H1 (cell line): ENCODE results near the gene PHYH. TPM values are rescaled to one million over a fixed set of nuclear protein-coding genes. Genes with fewer than 3 reads are reported as not detected.

Experiments used
- CTCF ChIA-PET: fragments of 300-600 bp; sonication (Branson Sonifier 250); formaldehyde crosslinking; loops from one replicate; lab custom pipeline; 2021; ENCODE audit not compliant: partially characterized antibody; lab: Charles Lee
- POLR2A ChIA-PET: fragments of 300-600 bp; sonication (Branson Sonifier 250); formaldehyde crosslinking; loops from one replicate; lab custom pipeline; 2021; ENCODE audit warnings: inconsistent platforms; ENCODE audit not compliant: partially characterized antibody; lab: Charles Lee
- DNase-seq, 2 experiments: peaks; one replicate each; pipeline versions ENCODE4 v3.0.0 to v3.0.0-alpha.2; 2010 to 2022; ENCODE audit warnings: low spot score in 2 of 2, low read depth in 1 of 2, mixed read lengths in 1 of 2
- FAIRE-seq: peaks from 2 replicates; lab custom pipeline; 2011; peaks lifted over from hg19 to GRCh38; lab: Jason Lieb, UNC
- H2AFZ ChIP-seq: 2 replicates; pipeline ENCODE4 v1.8.1; 2012; ENCODE audit warnings: low read length, inconsistent platforms
- H2AK5ac ChIP-seq: 2 replicates; pipeline ENCODE4 v1.6.1; 2013; ENCODE audit warnings: low read depth, low read length
- H2BK120ac ChIP-seq: replicated peaks from 2 replicates; pipeline ENCODE3; 2013; ENCODE audit warnings: low read depth, low read length, inconsistent platforms
- H2BK12ac ChIP-seq: 2 replicates; pipeline ENCODE4 v1.6.1; 2013; ENCODE audit warnings: low read depth, low read length
- H2BK15ac ChIP-seq: 2 replicates; pipeline ENCODE4 v1.6.1; 2013; ENCODE audit warnings: low read length
- H2BK20ac ChIP-seq: 2 replicates; pipeline ENCODE4 v1.6.1; 2013; ENCODE audit warnings: low read length
- H2BK5ac ChIP-seq: 2 replicates; pipeline ENCODE4 v1.6.1; 2013; ENCODE audit warnings: low read depth, low read length
- H3K14ac ChIP-seq: 2 replicates; pipeline ENCODE4 v1.6.1; 2013; ENCODE audit warnings: inconsistent platforms; ENCODE audit not compliant: insufficient read length
- H3K18ac ChIP-seq: 2 replicates; pipeline ENCODE4 v1.6.1; 2013; ENCODE audit warnings: low read length; ENCODE audit errors: extremely low read depth
- H3K23ac ChIP-seq: 2 replicates; pipeline ENCODE4 v1.6.1; 2013; ENCODE audit warnings: inconsistent platforms; ENCODE audit not compliant: insufficient read length
- H3K23me2 ChIP-seq: 2 replicates; pipeline ENCODE4 v1.6.1; 2013; ENCODE audit warnings: low read depth, low read length
- H3K27ac ChIP-seq: 2 replicates; pipeline ENCODE4 v1.6.1; 2011; ENCODE audit warnings: low read depth, low read length, inconsistent platforms
- H3K27me3 ChIP-seq, 4 experiments: replicated peaks in 1 of 4; 1 replicate in 1 of 4; 2 replicates in 3 of 4; pipeline versions ENCODE4 v1.6.1 to v1.8.1; 2011 to 2013; ENCODE audit warnings: low read length in 3 of 4, mild to moderate bottlenecking in 3 of 4, inconsistent platforms in 2 of 4, mixed read lengths in 2 of 4, moderate library complexity in 1 of 4; ENCODE audit not compliant: control insufficient read depth in 3 of 4, insufficient read depth in 3 of 4; ENCODE audit errors: extremely low read depth in 1 of 4
- H3K36me3 ChIP-seq, 4 experiments: 2 replicates each; pipeline versions ENCODE4 v1.6.1 to v1.8.1; 2011 to 2013; ENCODE audit warnings: mild to moderate bottlenecking in 4 of 4, low read length in 3 of 4, moderate library complexity in 2 of 4, control low read depth in 1 of 4, inconsistent platforms in 1 of 4; ENCODE audit not compliant: insufficient read depth in 4 of 4, control insufficient read depth in 2 of 4
- H3K4ac ChIP-seq: replicated peaks from 2 replicates; pipeline ENCODE3; 2013; ENCODE audit warnings: low read length, low read depth, mixed read lengths, inconsistent platforms; ENCODE audit not compliant: insufficient read length
- H3K4me1 ChIP-seq, 4 experiments: replicated peaks in 1 of 4; 1 replicate in 1 of 4; 2 replicates in 3 of 4; pipeline versions ENCODE4 v1.6.1 to v1.8.1; 2011 to 2013; ENCODE audit warnings: low read length in 3 of 4, inconsistent platforms in 2 of 4, mixed read lengths in 1 of 4; ENCODE audit not compliant: insufficient read depth in 4 of 4, control insufficient read depth in 3 of 4
- H3K4me2 ChIP-seq, 2 experiments: 2 replicates each; pipeline versions ENCODE4 v1.6.1 to v1.8.1; 2011 to 2013; ENCODE audit warnings: low read depth in 2 of 2, low read length in 2 of 2, control low read depth in 1 of 2, inconsistent platforms in 1 of 2, mild to moderate bottlenecking in 1 of 2; ENCODE audit not compliant: insufficient read depth in 1 of 2
- H3K4me3 ChIP-seq, 4 experiments: fragments of 200-600, 300-600 bp in 1 of 4; sonication (generic), shearing (Covaris generic), sonication (Bioruptor Twin) in 1 of 4; 2 replicates each; pipeline versions ENCODE4 v1.5.1 to v1.8.1; 2011 to 2016; ENCODE audit warnings: low read length in 4 of 4, low read depth in 3 of 4, control low read depth in 2 of 4, inconsistent platforms in 2 of 4, mild to moderate bottlenecking in 2 of 4, mixed read lengths in 1 of 4, moderate library complexity in 1 of 4; ENCODE audit not compliant: insufficient read depth in 2 of 4; ENCODE audit errors: extremely low read depth in 1 of 4
- H3K56ac ChIP-seq: replicated peaks from 2 replicates; pipeline ENCODE3; 2013; ENCODE audit warnings: low read depth, mild to moderate bottlenecking, mixed read lengths, low read length, inconsistent platforms; ENCODE audit not compliant: insufficient read length
- H3K79me1 ChIP-seq: 2 replicates; pipeline ENCODE4 v1.6.1; 2013; ENCODE audit warnings: low read depth, low read length, control low read depth
- H3K79me2 ChIP-seq, 2 experiments: 2 replicates each; pipeline versions ENCODE4 v1.6.1 to v1.8.1; 2012 to 2013; ENCODE audit warnings: low read length in 2 of 2, mild to moderate bottlenecking in 2 of 2, inconsistent platforms in 1 of 2; ENCODE audit not compliant: insufficient read depth in 2 of 2, control insufficient read depth in 1 of 2
- H3K9ac ChIP-seq, 4 experiments: replicated peaks in 1 of 4; 1 replicate in 1 of 4; 2 replicates in 3 of 4; pipeline versions ENCODE4 v1.6.1 to v1.8.1; 2011 to 2013; ENCODE audit warnings: low read depth in 3 of 4, low read length in 3 of 4, control low read depth in 2 of 4, mild to moderate bottlenecking in 2 of 4, moderate library complexity in 2 of 4, inconsistent platforms in 1 of 4; ENCODE audit errors: extremely low read depth in 1 of 4
- H3K9me3 ChIP-seq, 2 experiments: 2 replicates each; pipeline versions ENCODE4 v1.6.1 to v1.8.1; 2012 to 2013; ENCODE audit warnings: mild to moderate bottlenecking in 2 of 2, moderate library complexity in 2 of 2, control low read depth in 1 of 2, inconsistent platforms in 1 of 2, low read depth in 1 of 2, low read length in 1 of 2, mixed read lengths in 1 of 2; ENCODE audit not compliant: insufficient read depth in 2 of 2
- H4K20me1 ChIP-seq, 2 experiments: replicated peaks in 1 of 2; 2 replicates each; pipeline versions ENCODE3 to v1.8.1; 2011 to 2013; ENCODE audit warnings: inconsistent platforms in 2 of 2, low read length in 2 of 2, mild to moderate bottlenecking in 1 of 2; ENCODE audit not compliant: insufficient read depth in 2 of 2, control insufficient read depth in 1 of 2
- H4K5ac ChIP-seq: 2 replicates; pipeline ENCODE4 v1.6.1; 2013; ENCODE audit warnings: low read length, low read depth, mixed read lengths, inconsistent platforms; ENCODE audit not compliant: insufficient read length
- H4K8ac ChIP-seq: 2 replicates; pipeline ENCODE4 v1.8.0; 2013; ENCODE audit warnings: mild to moderate bottlenecking, moderate library complexity, low read length, inconsistent platforms; ENCODE audit not compliant: insufficient read depth; ENCODE audit errors: extremely low read depth
- H4K91ac ChIP-seq: replicated peaks from 2 replicates; pipeline ENCODE3; 2013; ENCODE audit warnings: low read length, mixed read lengths, inconsistent platforms; ENCODE audit not compliant: insufficient read length
- ASH2L ChIP-seq: fragments of 200-600, 300-600 bp; sonication (generic); IDR thresholded peaks from one replicate; pipeline ENCODE4 v1.7.1; 2017; ENCODE audit warnings: low read length
- BCL11A ChIP-seq, 2 experiments: IDR thresholded peaks; one replicate each; pipeline ENCODE4 v1.6.1; 2011; ENCODE audit warnings: low read depth in 2 of 2, low read length in 2 of 2, mild to moderate bottlenecking in 2 of 2
- CREB1 ChIP-seq: IDR thresholded peaks from 2 replicates; pipeline ENCODE4 v1.6.1; 2012; ENCODE audit warnings: inconsistent platforms
- FOSL1 ChIP-seq: IDR thresholded peaks from 2 replicates; pipeline ENCODE4 v1.6.1; 2011; ENCODE audit warnings: mild to moderate bottlenecking, low read depth, low read length, moderate library complexity; ENCODE audit not compliant: insufficient read depth
- GTF2F1 ChIP-seq: IDR thresholded peaks from 2 replicates; pipeline ENCODE4 v1.6.1; 2012; ENCODE audit warnings: low read depth, low read length, improper control_type of control experiment, borderline replicate concordance
- JUND ChIP-seq: IDR thresholded peaks from 2 replicates; pipeline ENCODE4 v1.6.1; 2011; ENCODE audit warnings: mild to moderate bottlenecking, improper control_type of control experiment, low read length
- MAFK ChIP-seq: IDR thresholded peaks from 2 replicates; pipeline ENCODE4 v1.6.1; 2012; ENCODE audit warnings: low read depth, mild to moderate bottlenecking, improper control_type of control experiment, low read length
- RFX5 ChIP-seq: IDR thresholded peaks from 2 replicates; pipeline ENCODE4 v1.6.1; 2011; ENCODE audit warnings: low read depth, low read length, improper control_type of control experiment, borderline replicate concordance
- SIRT6 ChIP-seq: IDR thresholded peaks from one replicate; pipeline ENCODE4 v1.7.1; 2012; ENCODE audit warnings: low read length, inconsistent platforms
- SRF ChIP-seq: IDR thresholded peaks from 2 replicates; pipeline ENCODE4 v1.6.1; 2011; ENCODE audit warnings: mild to moderate bottlenecking, low read depth, low read length, moderate library complexity
- TBP ChIP-seq: IDR thresholded peaks from 2 replicates; pipeline ENCODE4 v1.6.1; 2011; ENCODE audit warnings: low read depth, low read length, improper control_type of control experiment
- TCF12 ChIP-seq: IDR thresholded peaks from 2 replicates; pipeline ENCODE4 v1.6.1; 2011; ENCODE audit warnings: low read depth, mild to moderate bottlenecking, low read length
- WGBS, 2 experiments: shearing (Covaris generic) in 1 of 2; methylation state at CpG; one replicate each; pipeline versions ENCODE4 v1.1.6 to v1.1.7; 2013 to 2015; ENCODE audit warnings: low lambda C conversion rate in 2 of 2, mixed read lengths in 2 of 2, inconsistent platforms in 1 of 2, low coverage in 1 of 2, missing lambda C conversion rate in 1 of 2; ENCODE audit not compliant: insufficient replicate concordance in 2 of 2, insufficient coverage in 1 of 2, insufficient read length in 1 of 2; ENCODE audit errors: extremely low coverage in 1 of 2, missing lambda C conversion rate in 1 of 2; 5-methylcytosine and 5-hydroxymethylcytosine counted together
- polyA plus RNA-seq, 7 experiments: library from polyadenylated mRNA; depleted of rRNA in 3 of 7; stranded (reverse) in 5 of 7; unstranded in 2 of 7; fragments of >200 nt in 5 of 7; fragments of 200-250 nt in 2 of 7; gene quantifications; 1 replicate in 5 of 7; 2 replicates in 1 of 7; 4 replicates in 1 of 7; pipeline versions ENCODE4 v1.2.1 to v1.2.3, GENCODE V29; 2011 to 2013; ENCODE audit warnings: missing spikeins in 2 of 7, mixed read lengths in 2 of 7
- total RNA-seq: library from RNA; stranded (reverse); fragmentation: NEBNext Ultra II Directional; extraction: Animal tissue kit (Norgen Biotek cat#: 25700); gene quantifications from 2 replicates; pipeline ENCODE4 v1.2.1, GENCODE V29; 2021

PHYH gene
- total and polyA plus RNA-seq, 2 of the 8 experiments (the other 6 are each of a cell fraction or from before 2014, with no cell fraction given) = 22.0 to 22.7 TPM

GRCh38 chr10:13310518-13311176 is 10.8 kb upstream of the PHYH start:
- H3K23me2 ChIP-seq = no peaks in the 10 kb centered on the region
- ChIA-PET CTCF (interaction anchor here (1.3 to 1.5 kb wide), 3 partner anchors 8 to 104 kb away, joined by 3 to 9 read pairs (median 4); no protein-coding TSS in a partner anchor), POLR2A (interaction anchor here (1.1 to 1.4 kb wide), 2 partner anchors 8 to 10 kb away, joined by 5 to 6 read pairs; partner anchors contain the start of gene PHYH)
- no peaks in the 10 kb centered on the region for H4K20me1 ChIP-seq
- H3K4me3 ChIP-seq = no peak overlapping the region
- no peak overlapping the region for H2AK5ac ChIP-seq
- no peak overlapping the region for H2BK120ac ChIP-seq
- H3K23ac ChIP-seq = no peak overlapping the region
- no peak overlapping the region for H2BK5ac ChIP-seq
- no peaks in the 10 kb centered on the region for H3K9me3 ChIP-seq
- no peak for DNase-seq
- H3K56ac ChIP-seq = no peak overlapping the region
- H3K27me3 ChIP-seq = no peaks in the 10 kb centered on the region; a peak in 1 of 7 replicates
- no peak overlapping the region for H2BK20ac ChIP-seq
- no peaks in the 10 kb centered on the region for H3K36me3 ChIP-seq
- no peaks in the 10 kb centered on the region for H3K79me1 ChIP-seq
- H4K8ac ChIP-seq = no peak overlapping the region
- no peaks in the 10 kb centered on the region for H3K79me2 ChIP-seq
- H3K4ac ChIP-seq = no peak overlapping the region
- TF ChIP-seq GTF2F1 = no peak
- no peak for TF ChIP-seq TBP
- TF ChIP-seq SIRT6 = no peak
- no peak for TF ChIP-seq RFX5
- TF ChIP-seq FOSL1 = no peak
- TF ChIP-seq SRF = no peak
- no peak for TF ChIP-seq CREB1
- no peak for TF ChIP-seq MAFK
- TF ChIP-seq JUND = no peak
- no peak for TF ChIP-seq ASH2L
- no peak for TF ChIP-seq TCF12
- no peak for TF ChIP-seq BCL11A (IDR thresholded peaks at IDR 0.05; ENCODE audit: low read depth in 2 of 2, low read length in 2 of 2)
- no peak overlapping the region for H4K91ac ChIP-seq
- no peak overlapping the region for H2AFZ ChIP-seq
- no peak overlapping the region for H3K4me2 ChIP-seq
- H2BK15ac ChIP-seq = no peak overlapping the region
- peaks cover 0 to 2% (median 0%) of the 10 kb centered on the region in 4 experiments; a peak in 1 of 7 replicates for H3K4me1 ChIP-seq
- H3K18ac ChIP-seq = no peak overlapping the region
- FAIRE-seq = no peak
- H3K14ac ChIP-seq = no peak overlapping the region
- 92% methylated on average over 7 of the region's 7 CpGs; no CpG with 5 or more reads in 1 of the 2 experiments for WGBS, 2 experiments
- H2BK12ac ChIP-seq = no peak overlapping the region
- H4K5ac ChIP-seq = no peak overlapping the region
- peak overlapping the region in 1 of 4 experiments; percentile 14; a peak in 1 of 7 replicates for H3K9ac ChIP-seq
- H3K27ac ChIP-seq = no peak overlapping the region
